ENCODE results near the gene NPL. TPM values are rescaled to one million over a fixed set of nuclear protein-coding genes. Genes with fewer than 3 reads are reported as not detected.

Gene NPL
- total and polyA plus RNA-seq, 9 of the 15 experiments (the other 6 are each of a cell fraction or from before 2014, with no cell fraction given): 9.9 to 22.3 (median 14.2) TPM

DNA sequence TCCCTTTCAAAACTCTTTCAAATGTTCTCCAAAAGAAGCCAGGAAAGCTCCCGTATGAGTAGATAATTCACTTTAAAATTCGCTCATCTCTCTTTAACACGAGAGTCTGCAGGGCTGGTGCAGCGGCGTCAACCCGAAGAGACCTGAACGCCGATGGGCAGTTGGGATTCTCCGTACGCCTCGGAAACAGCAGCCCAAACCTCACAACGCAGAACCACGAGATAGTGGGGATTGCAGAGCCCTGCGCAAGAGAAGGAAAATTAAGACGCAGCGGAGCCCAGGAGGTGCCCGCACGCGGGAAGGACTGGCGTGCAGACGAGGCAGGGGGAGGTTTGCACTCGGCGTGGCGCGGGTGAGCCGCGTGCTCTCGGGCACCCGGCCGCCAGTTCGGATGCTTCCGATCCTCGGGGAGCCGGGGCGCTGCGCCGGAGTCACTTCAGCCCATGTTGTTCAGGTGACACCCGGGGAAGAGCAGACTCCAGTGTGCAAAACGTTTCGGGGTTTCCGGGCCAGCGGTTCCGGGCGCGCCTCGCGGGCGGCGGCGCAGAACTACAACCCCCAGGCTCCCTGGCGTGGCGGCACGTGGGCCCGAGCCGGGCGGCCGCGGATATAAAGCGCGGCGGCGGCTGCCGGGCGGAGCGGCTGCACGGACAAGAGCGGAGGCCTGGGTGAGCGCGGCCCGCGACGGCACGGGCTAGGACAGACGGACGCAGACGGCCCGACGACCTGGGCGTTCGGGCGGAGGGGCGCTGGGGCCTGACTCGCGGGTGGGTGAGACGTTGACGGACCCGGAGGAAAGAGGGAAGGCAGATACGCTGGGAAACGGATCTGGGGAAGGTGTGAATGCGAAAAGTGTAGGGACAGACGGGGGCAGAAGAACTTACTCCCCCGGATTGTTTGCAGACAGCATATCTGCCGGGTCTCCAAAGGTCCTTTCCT is at the start of gene NPL (continued):
- TF ChIP-seq ZNF57 (CRISPR knock-in tag; IDR thresholded peaks at IDR 0.05): peak; percentile 69; the same call in 1 of the 2 replicates
- TF ChIP-seq ZNF644 (tag; IDR thresholded peaks at IDR 0.05; ENCODE audit: low read depth): no peak
- no peak for TF ChIP-seq HDAC6 (IDR thresholded peaks at IDR 0.05; ENCODE audit: low read depth, low read length)
- TF ChIP-seq, protein P1, sequence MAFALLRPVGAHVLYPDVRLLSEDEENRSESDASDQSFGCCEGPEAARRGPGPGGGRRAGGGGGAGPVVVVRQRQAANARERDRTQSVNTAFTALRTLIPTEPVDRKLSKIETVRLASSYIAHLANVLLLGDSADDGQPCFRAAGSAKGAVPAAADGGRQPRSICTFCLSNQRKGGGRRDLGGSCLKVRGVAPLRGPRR (CRISPR knock-in tag; IDR thresholded peaks at IDR 0.05): no peak
- no peak for TF ChIP-seq NFYB (IDR thresholded peaks at IDR 0.05; ENCODE audit: extremely low read depth, insufficient read length)
- TF ChIP-seq EZH2 (IDR thresholded peaks at IDR 0.05; ENCODE audit: borderline replicate concordance, low read depth, low read length): no peak
- TF ChIP-seq ZBTB34 (CRISPR knock-in tag; IDR thresholded peaks at IDR 0.05): peak; percentile 65; the same call in 1 of the 2 replicates
- no peak for TF ChIP-seq PPARD (CRISPR knock-in tag; IDR thresholded peaks at IDR 0.05)
- TF ChIP-seq, protein P2, sequence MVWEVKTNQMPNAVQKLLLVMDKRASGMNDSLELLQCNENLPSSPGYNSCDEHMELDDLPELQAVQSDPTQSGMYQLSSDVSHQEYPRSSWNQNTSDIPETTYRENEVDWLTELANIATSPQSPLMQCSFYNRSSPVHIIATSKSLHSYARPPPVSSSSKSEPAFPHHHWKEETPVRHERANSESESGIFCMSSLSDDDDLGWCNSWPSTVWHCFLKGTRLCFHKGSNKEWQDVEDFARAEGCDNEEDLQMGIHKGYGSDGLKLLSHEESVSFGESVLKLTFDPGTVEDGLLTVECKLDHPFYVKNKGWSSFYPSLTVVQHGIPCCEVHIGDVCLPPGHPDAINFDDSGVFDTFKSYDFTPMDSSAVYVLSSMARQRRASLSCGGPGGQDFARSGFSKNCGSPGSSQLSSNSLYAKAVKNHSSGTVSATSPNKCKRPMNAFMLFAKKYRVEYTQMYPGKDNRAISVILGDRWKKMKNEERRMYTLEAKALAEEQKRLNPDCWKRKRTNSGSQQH (CRISPR knock-in tag; IDR thresholded peaks at IDR 0.05): 0 out of 2 replicates have a peak, but pooled peaks have one; percentile 72
- TF ChIP-seq ZNF511 (CRISPR knock-in tag; IDR thresholded peaks at IDR 0.05): peak; percentile 98
- no peak for TF ChIP-seq ID3 (CRISPR knock-in tag; IDR thresholded peaks at IDR 0.05)
- peak; percentile 75 for TF ChIP-seq ID3 (tag; IDR thresholded peaks at IDR 0.05)
- TF ChIP-seq MAFK (IDR thresholded peaks at IDR 0.05; ENCODE audit: low read length): no peak
- no peak for TF ChIP-seq ADNP (tag; IDR thresholded peaks at IDR 0.05)
- TF ChIP-seq ZEB2 (IDR thresholded peaks at IDR 0.05): no peak
- 0 out of 2 replicates have a peak, but pooled peaks have one; percentile 69 for TF ChIP-seq CREB3 (tag; conservative IDR thresholded peaks at IDR 0.05; ENCODE audit: low read depth)
- TF ChIP-seq FOS (IDR thresholded peaks at IDR 0.05; ENCODE audit: extremely low read depth, insufficient read length): no peak
- peak; percentile 75 to 90 for TF ChIP-seq MAZ (CRISPR knock-in tag; conservative IDR thresholded peaks at IDR 0.05 in 1 of 2, IDR thresholded peaks at IDR 0.05 in 1 of 2)
- no peak for TF ChIP-seq SIRT6 (IDR thresholded peaks at IDR 0.05; ENCODE audit: low read depth, low read length)
- no peak for TF ChIP-seq ZNF778 (CRISPR knock-in tag; IDR thresholded peaks at IDR 0.05)
- no peak for TF ChIP-seq ELK3 (CRISPR knock-in tag; IDR thresholded peaks at IDR 0.05)

All from K562 (cell line).